GM20000 (cell line): ENCODE measurements around the gene RHOBTB1.
"Not testable (repeated sequence)": the region's sequence is repeated elsewhere in the genome, so short reads cannot be mapped to it uniquely, and the experiment has no call there.

Source experiments
- DNase-seq: peaks from one replicate; pipeline ENCODE4 v3.0.0; 2012; ENCODE audit warnings: low spot score
- CTCF ChIP-seq: IDR thresholded peaks from 2 replicates; pipeline ENCODE4 v1.5.1; 2012; ENCODE audit warnings: mild to moderate bottlenecking, control low read depth; ENCODE audit errors: extremely low read depth, missing control alignments

The RHOBTB1 gene

GRCh38 chr10:60849740-60850139, 94.2 kb downstream of the RHOBTB1 start:
- DNase-seq, result no peak
- no peak for TF ChIP-seq CTCF

GRCh38 chr10:60849217-60849616, 94.8 kb downstream of the RHOBTB1 start:
- TF ChIP-seq CTCF, result no peak
- DNase-seq, result no peak

GRCh38 chr10:60848680-60849079, 95.3 kb downstream of the RHOBTB1 start:
- no peak for TF ChIP-seq CTCF
- no peak for DNase-seq

- no peak for DNase-seq
- TF ChIP-seq CTCF, result no peak
Measured at GRCh38 chr10:60848126-60848525, 95.9 kb downstream of the RHOBTB1 start.

GRCh38 chr10:60846173-60846572, 97.8 kb downstream of the RHOBTB1 start:
- no peak for TF ChIP-seq CTCF
- DNase-seq, result no peak

GRCh38 chr10:60845038-60845437, 98.9 kb downstream of the RHOBTB1 start:
- no peak for DNase-seq
- no peak for TF ChIP-seq CTCF

GRCh38 chr10:60842694-60843093, 101.3 kb downstream of the RHOBTB1 start:
- no peak for TF ChIP-seq CTCF
- no peak for DNase-seq

GRCh38 chr10:60841227-60841626, 102.8 kb downstream of the RHOBTB1 start:
- not testable (repeated sequence) for DNase-seq
